HCT116 (cell line): ENCODE measurements around the gene APPBP2. TPM values are rescaled to one million over a fixed set of nuclear protein-coding genes. Genes with fewer than 3 reads are reported as not detected.

Experiments used
- ATAC-seq: fragments of 200-7000 bp; cut with Tn5 transposase; 2 replicates; pipeline ENCODE4 v1.9.1; 2020; ENCODE audit warnings: mild to moderate bottlenecking, moderate library complexity
- BruUV-seq: library from RNA; stranded (reverse); fragments of 400-500 nt; replicated peaks from 2 replicates; lab custom pipeline; 2021; lab: Mats Ljungman, UMichigan
- CTCF ChIA-PET: fragments of 300-600 bp; sonication (Branson Sonifier 250); formaldehyde crosslinking; loops from one replicate; lab custom pipeline; 2021; ENCODE audit warnings: antibody characterized with exemption; lab: Charles Lee
- POLR2A ChIA-PET: fragments of 300-600, 350-600 bp; sonication (Branson Sonifier 250); formaldehyde crosslinking; loops from one replicate; lab custom pipeline; 2021; ENCODE audit warnings: antibody characterized with exemption; lab: Charles Lee
- RAD21 ChIA-PET, 2 experiments: fragments of 300-600 bp; sonication (Branson Sonifier 250); formaldehyde crosslinking; loops; one replicate each; lab custom pipeline; 2023; ENCODE audit warnings: low total read pairs in 2 of 2; ENCODE audit not compliant: uncharacterized antibody in 2 of 2, unreplicated experiment in 2 of 2, low non-redundant PET in 1 of 2; lab: Charles Lee
- DNase-seq: peaks from one replicate; pipeline ENCODE4 v3.0.0-alpha.2; 2010; ENCODE audit warnings: low read depth, low spot score
- H2AFZ ChIP-seq: fragments of 200-600 bp; shearing (Covaris generic), sonication (generic); 2 replicates; pipeline ENCODE4 v1.6.1; 2017; ENCODE audit warnings: low read depth, mixed run types, mixed read lengths, antibody characterized with exemption, low read length; ENCODE audit not compliant: poor library complexity, severe bottlenecking
- H3K27ac ChIP-seq: 2 replicates; pipeline ENCODE4 v1.5.1; 2012; ENCODE audit warnings: low read depth, low read length
- H3K27me3 ChIP-seq: fragments of 200-600 bp; sonication (generic); 2 replicates; pipeline ENCODE4 v1.6.1; 2016; ENCODE audit warnings: mixed run types, low read length, mixed read lengths; ENCODE audit not compliant: insufficient read depth
- H3K36me3 ChIP-seq, 2 experiments: fragments of 200-500 bp in 1 of 2; fragments of 200-600 bp in 1 of 2; sonication (Bioruptor generic) in 1 of 2; sonication (generic) in 1 of 2; 2 replicates each; pipeline versions ENCODE4 v1.5.1 to v1.6.1; 2014 to 2016; ENCODE audit warnings: low read length in 2 of 2, inconsistent platforms in 1 of 2, mixed read lengths in 1 of 2, mixed run types in 1 of 2; ENCODE audit not compliant: insufficient read depth in 2 of 2, control insufficient read depth in 1 of 2
- H3K4me1 ChIP-seq, 2 experiments: fragments of 200-600 bp in 1 of 2; sonication (generic) in 1 of 2; 2 replicates each; pipeline versions ENCODE4 v1.5.1 to v1.6.1; 2012 to 2017; ENCODE audit warnings: low read length in 2 of 2, inconsistent platforms in 1 of 2, mild to moderate bottlenecking in 1 of 2, mixed read lengths in 1 of 2, mixed run types in 1 of 2, moderate library complexity in 1 of 2; ENCODE audit not compliant: insufficient read depth in 2 of 2, control insufficient read depth in 1 of 2
- H3K4me2 ChIP-seq: fragments of 200-600 bp; sonication (generic); 2 replicates; pipeline ENCODE4 v1.6.1; 2017; ENCODE audit warnings: mixed run types, low read length, mixed read lengths
- H3K4me3 ChIP-seq, 2 experiments: fragments of 200-600 bp in 1 of 2; sonication (generic) in 1 of 2; replicated peaks in 1 of 2; 2 replicates each; pipeline ENCODE4 v1.5.1; 2011 to 2016; ENCODE audit warnings: low read length in 2 of 2, control low read depth in 1 of 2, low read depth in 1 of 2, mild to moderate bottlenecking in 1 of 2, mixed read lengths in 1 of 2, mixed run types in 1 of 2
- H3K79me2 ChIP-seq: fragments of 200-600 bp; sonication (generic); 2 replicates; pipeline ENCODE4 v1.6.1; 2017; ENCODE audit warnings: mild to moderate bottlenecking, mixed run types, low read length, moderate library complexity, mixed read lengths; ENCODE audit not compliant: insufficient read depth
- H3K9ac ChIP-seq: fragments of 200-600 bp; sonication (generic); 2 replicates; pipeline ENCODE4 v1.6.1; 2016; ENCODE audit warnings: low read length, mixed read lengths
- H3K9me2 ChIP-seq: fragments of 200-600 bp; sonication (generic), shearing (Covaris generic); 2 replicates; pipeline ENCODE4 v1.6.1; 2017; ENCODE audit warnings: mixed run types, mild to moderate bottlenecking, moderate library complexity; ENCODE audit not compliant: insufficient read depth
- H3K9me3 ChIP-seq, 2 experiments: fragments of 200-500 bp in 1 of 2; fragments of 200-600 bp in 1 of 2; sonication (Bioruptor generic) in 1 of 2; sonication (generic) in 1 of 2; 2 replicates each; pipeline ENCODE4 v1.6.1; 2014 to 2017; ENCODE audit warnings: low read length in 2 of 2, mixed read lengths in 2 of 2, inconsistent platforms in 1 of 2, low read depth in 1 of 2, mild to moderate bottlenecking in 1 of 2, mixed run types in 1 of 2, moderate library complexity in 1 of 2; ENCODE audit not compliant: control insufficient read depth in 1 of 2, insufficient read depth in 1 of 2
- H4K20me1 ChIP-seq: fragments of 200-600 bp; sonication (generic), shearing (Covaris generic); 2 replicates; pipeline ENCODE4 v1.6.1; 2017; ENCODE audit warnings: mixed run types, mild to moderate bottlenecking, moderate library complexity; ENCODE audit not compliant: insufficient read depth
- ATF3 ChIP-seq: IDR thresholded peaks from 2 replicates; pipeline ENCODE4 v1.6.1; 2012
- CBX3 ChIP-seq: IDR thresholded peaks from 2 replicates; pipeline ENCODE4 v1.6.1; 2012; ENCODE audit warnings: low read depth
- CEBPB ChIP-seq: IDR thresholded peaks from 2 replicates; pipeline ENCODE4 v1.6.1; 2012; ENCODE audit warnings: low read depth
- CTCF ChIP-seq, 3 experiments: fragments of 200-600 bp in 1 of 3; sonication (generic) in 1 of 3; IDR thresholded peaks in 2 of 3; conservative IDR thresholded peaks in 1 of 3; 2 replicates each; pipeline ENCODE4 v1.5.1; 2012 to 2017; ENCODE audit warnings: low read depth in 2 of 3, low read length in 2 of 3, antibody characterized with exemption in 1 of 3, borderline replicate concordance in 1 of 3, control low read depth in 1 of 3, mild to moderate bottlenecking in 1 of 3, mixed read lengths in 1 of 3, mixed run types in 1 of 3, moderate library complexity in 1 of 3; ENCODE audit not compliant: insufficient read depth in 1 of 3
- EGR1 ChIP-seq: IDR thresholded peaks from 2 replicates; pipeline ENCODE4 v1.6.1; 2012; ENCODE audit warnings: low read depth
- EZH2 ChIP-seq: fragments of 200-600 bp; sonication (generic); IDR thresholded peaks from 2 replicates; pipeline ENCODE4 v1.6.1; 2017; ENCODE audit warnings: antibody characterized with exemption, mixed run types
- FOSL1 ChIP-seq: IDR thresholded peaks from 2 replicates; pipeline ENCODE4 v1.6.1; 2012; ENCODE audit warnings: low read depth
- JUND ChIP-seq: IDR thresholded peaks from 2 replicates; pipeline ENCODE4 v1.6.1; 2012
- POLR2A ChIP-seq: IDR thresholded peaks from 2 replicates; pipeline ENCODE4 v1.7.0; 2011; ENCODE audit warnings: borderline replicate concordance; ENCODE audit not compliant: insufficient read depth, insufficient read length; ENCODE audit errors: extremely low read depth
- POLR2AphosphoS5 ChIP-seq: IDR thresholded peaks from 2 replicates; pipeline ENCODE4 v1.6.1; 2011; ENCODE audit warnings: mild to moderate bottlenecking, low read depth, low read length, moderate library complexity
- REST ChIP-seq: IDR thresholded peaks from 2 replicates; pipeline ENCODE4 v1.6.1; 2012; ENCODE audit warnings: low read depth
- SIN3A ChIP-seq: IDR thresholded peaks from 2 replicates; pipeline ENCODE4 v1.6.1; 2012; ENCODE audit warnings: low read depth
- SRF ChIP-seq: IDR thresholded peaks from 2 replicates; pipeline ENCODE4 v1.6.1; 2012; ENCODE audit warnings: low read depth
- YY1 ChIP-seq: IDR thresholded peaks from 2 replicates; pipeline ENCODE4 v1.6.1; 2011; ENCODE audit warnings: low read length, low read depth, moderate library complexity, mild to moderate bottlenecking; ENCODE audit not compliant: insufficient replicate concordance; ENCODE audit errors: extremely low read depth
- ZFX ChIP-seq: fragments of 450-650 bp; IDR thresholded peaks from 2 replicates; pipeline ENCODE4 v1.6.1; 2017
- ZNF274 ChIP-seq: fragments of 200-500 bp; sonication (Bioruptor generic); IDR thresholded peaks from 2 replicates; pipeline ENCODE4 v1.6.1; 2014; ENCODE audit warnings: mild to moderate bottlenecking, low read depth, low read length, inconsistent platforms
- intact Hi-C: fragments of 100-400 bp; cut with micrococcal nuclease; formaldehyde crosslinking; loops from 2 replicates; pipeline ENCODE4 v1.10.0; 2022
- total RNA-seq: library from RNA; stranded (reverse); gene quantifications from one replicate; pipeline ENCODE4 v1.2.1, GENCODE V29; 2021; ENCODE audit not compliant: unreplicated experiment

The APPBP2 gene
- total RNA-seq, 1 experiment from 2014 or later, result 35.8 TPM

- TF ChIP-seq CTCF (IDR thresholded peaks at IDR 0.05 in 2 of 3, conservative IDR thresholded peaks at IDR 0.05 in 1 of 3; ENCODE audit: borderline replicate concordance in 1 of 3, insufficient read depth in 1 of 3, low read depth in 2 of 3, low read length in 2 of 3), result no peak
Measured at GRCh38 chr17:60463157-60463835, 62.7 kb downstream of the APPBP2 start (continued).

GRCh38 chr17:60461584-60461983 lies 64.5 kb downstream of the APPBP2 start:
- ATAC-seq (no peak), DNase-seq (no peak)
- no peak overlapping the region for H3K27ac ChIP-seq
- TF ChIP-seq REST, result no peak
- TF ChIP-seq ATF3, result no peak
- no peak for TF ChIP-seq EGR1
- TF ChIP-seq EZH2, result no peak
- no peak for TF ChIP-seq CBX3
- no peak for TF ChIP-seq YY1
- TF ChIP-seq JUND, result no peak
- TF ChIP-seq FOSL1, result no peak
- no peak for TF ChIP-seq SIN3A
- TF ChIP-seq CTCF (IDR thresholded peaks at IDR 0.05 in 2 of 3, conservative IDR thresholded peaks at IDR 0.05 in 1 of 3; ENCODE audit: borderline replicate concordance in 1 of 3, insufficient read depth in 1 of 3, low read depth in 2 of 3, low read length in 2 of 3), result no peak
- TF ChIP-seq ZNF274, result no peak
- TF ChIP-seq ZFX, result no peak
- TF ChIP-seq POLR2A, result no peak
- no peak for TF ChIP-seq POLR2AphosphoS5
- no peak for TF ChIP-seq CEBPB
- no peak for TF ChIP-seq SRF
- no peaks in the 10 kb centered on the region for H4K20me1 ChIP-seq
- H3K4me1 ChIP-seq, result no peaks in the 10 kb centered on the region
- no peak overlapping the region for H3K9ac ChIP-seq
- no TSS peak for BruUV-seq
- ChIA-PET POLR2A (no interaction called here), CTCF (no interaction called here), RAD21 (no interaction called here)
- no peaks in the 10 kb centered on the region for H3K9me2 ChIP-seq
- intact Hi-C loops, result no loop called here
- H3K4me3 ChIP-seq, result no peak overlapping the region
- H2AFZ ChIP-seq, result no peak overlapping the region
- H3K79me2 ChIP-seq, result no peaks in the 10 kb centered on the region
- peaks cover 4 to 34% of the 10 kb centered on the region in 2 experiments; a peak in 3 of 4 replicates for H3K36me3 ChIP-seq
- H3K4me2 ChIP-seq, result no peak overlapping the region
- no peaks in the 10 kb centered on the region for H3K27me3 ChIP-seq
- H3K9me3 ChIP-seq, result no peaks in the 10 kb centered on the region
